GM18502 (cell line): Measurements from ENCODE around the gene TNFAIP8L3.

Experiments
- ATAC-seq: cut with Tn5 transposase; IDR thresholded peaks from one replicate; pipeline ENCODE4 v1.9.1; 2021; ENCODE audit warnings: mild to moderate bottlenecking; ENCODE audit not compliant: unreplicated experiment, poor library complexity

Gene TNFAIP8L3

DNA sequence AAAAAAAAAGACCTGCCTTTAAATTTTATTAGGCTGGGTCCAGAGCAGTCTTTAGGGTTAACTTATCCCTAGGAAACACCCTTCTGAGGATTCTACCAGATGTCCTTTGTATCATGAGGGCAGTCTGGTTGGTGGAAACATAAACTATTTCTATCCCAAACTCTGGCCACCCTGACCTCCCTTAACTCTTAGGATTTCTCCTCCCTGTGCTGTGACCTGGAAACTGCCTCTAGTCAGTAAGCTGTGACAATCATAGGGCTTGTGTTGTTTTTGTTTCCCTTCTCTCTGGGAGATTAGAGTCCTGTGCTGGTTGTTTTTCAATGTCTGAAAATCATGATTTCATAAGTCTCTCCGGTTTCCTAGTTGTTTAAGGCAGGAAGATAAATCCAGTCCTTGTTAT, 78.1 kb downstream of the TNFAIP8L3 start:
- no peak for ATAC-seq

DNA sequence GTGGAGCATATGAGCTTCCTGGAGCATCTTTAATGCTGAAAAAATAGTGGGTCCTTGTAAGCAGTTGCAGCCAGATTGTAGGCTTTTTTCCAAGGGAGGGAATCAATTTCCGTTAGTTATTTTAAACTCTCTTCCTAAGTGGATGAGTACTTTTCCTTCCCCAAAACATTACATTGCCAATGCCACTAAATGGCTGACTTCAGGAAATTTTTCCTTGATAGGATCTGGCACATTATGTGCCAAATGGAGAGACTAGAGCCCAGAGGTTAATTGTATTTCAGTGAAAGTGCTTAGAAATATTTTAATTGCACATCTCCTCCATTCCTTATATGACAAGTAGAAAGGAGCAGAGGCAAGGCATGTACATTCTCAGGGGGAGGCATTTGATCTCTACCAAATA, 83.5 kb downstream of the TNFAIP8L3 start:
- ATAC-seq = no peak

DNA sequence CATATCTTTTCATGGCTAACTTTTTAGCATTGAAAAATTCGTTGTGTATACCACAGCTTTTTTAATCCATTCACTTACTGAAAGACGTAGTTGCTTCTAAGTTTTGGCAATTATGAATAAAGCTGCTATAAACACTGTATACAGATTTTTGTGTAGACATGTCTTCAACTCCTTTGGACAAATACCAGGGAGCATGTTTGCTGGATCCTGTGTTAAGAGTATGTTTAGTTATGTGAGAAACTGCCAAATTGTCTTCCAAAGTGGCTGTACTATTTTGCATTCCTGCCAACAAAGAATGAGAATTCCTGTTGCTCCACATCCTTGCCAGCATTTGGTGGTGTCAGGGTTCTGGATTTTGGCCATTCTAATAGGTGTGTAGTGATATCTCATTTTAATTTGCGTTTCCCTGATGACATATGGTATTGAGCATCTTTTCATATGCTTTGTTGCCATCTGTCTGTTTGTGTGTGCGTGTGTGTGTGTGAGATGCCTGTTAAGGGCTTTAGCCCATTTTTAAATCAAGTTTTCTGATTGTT, 87.5 kb downstream of the TNFAIP8L3 start:
- ATAC-seq = no peak
